Liver (tissue), 9 donors: Measurements from ENCODE around the gene PITPNB. TPM values are rescaled to one million over a fixed set of nuclear protein-coding genes. Genes with fewer than 3 reads are reported as not detected.
A peak's percentile ranks its signal among the peaks of the same experiment; 100 is the strongest.

ENCODE experiments used
- DNase-seq: peaks from one replicate; pipeline ENCODE4 v3.0.0-alpha.2; 2017; ENCODE audit warnings: low spot score
- H3K27ac ChIP-seq, 2 donors: one replicate each; pipeline ENCODE4 v1.7.0; 2013; ENCODE audit warnings: inconsistent platforms in 2 of 2, low read length in 2 of 2, control low read depth in 1 of 2, low read depth in 1 of 2, mild to moderate bottlenecking in 1 of 2
- H3K27me3 ChIP-seq, 4 donors: one replicate each; pipeline versions ENCODE4 v1.6.1 to v1.7.0; 2013; ENCODE audit warnings: low read length in 3 of 4, inconsistent platforms in 1 of 4, mild to moderate bottlenecking in 1 of 4, moderate library complexity in 1 of 4; ENCODE audit not compliant: control insufficient read depth in 4 of 4, insufficient read depth in 4 of 4
- H3K36me3 ChIP-seq, 4 donors: one replicate each; pipeline versions ENCODE4 v1.6.1 to v1.7.0; 2013; ENCODE audit warnings: low read length in 3 of 4, mild to moderate bottlenecking in 3 of 4, low read depth in 1 of 4, moderate library complexity in 1 of 4; ENCODE audit not compliant: control insufficient read depth in 4 of 4, insufficient read depth in 3 of 4
- H3K4me1 ChIP-seq, 4 donors: one replicate each; pipeline versions ENCODE4 v1.6.1 to v1.7.0; 2013; ENCODE audit warnings: low read length in 3 of 4, mild to moderate bottlenecking in 3 of 4, moderate library complexity in 1 of 4; ENCODE audit not compliant: control insufficient read depth in 4 of 4, insufficient read depth in 4 of 4
- H3K4me3 ChIP-seq, 3 donors: one replicate each; pipeline versions ENCODE4 v1.6.1 to v1.7.0; 2013; ENCODE audit warnings: low read length in 3 of 3, control low read depth in 1 of 3, low read depth in 1 of 3, mild to moderate bottlenecking in 1 of 3
- H3K9ac ChIP-seq, 2 donors: one replicate each; pipeline ENCODE4 v1.7.0; 2013; ENCODE audit warnings: low read length in 2 of 2, mild to moderate bottlenecking in 2 of 2, moderate library complexity in 2 of 2, control low read depth in 1 of 2, low read depth in 1 of 2
- H3K9me3 ChIP-seq, 4 donors: one replicate each; pipeline versions ENCODE4 v1.6.1 to v1.7.0; 2013; ENCODE audit warnings: low read length in 3 of 4; ENCODE audit not compliant: control insufficient read depth in 4 of 4
- EGR1 ChIP-seq, 2 donors: IDR thresholded peaks; 2 replicates each; pipeline ENCODE4 v1.6.1; 2016 to 2018; ENCODE audit warnings: antibody characterized with exemption in 2 of 2, low read depth in 2 of 2
- FOXA1 ChIP-seq: IDR thresholded peaks from 2 replicates; pipeline ENCODE4 v1.6.1; 2016; ENCODE audit warnings: antibody characterized with exemption
- FOXA2 ChIP-seq: IDR thresholded peaks from 2 replicates; pipeline ENCODE4 v1.6.1; 2016; ENCODE audit warnings: antibody characterized with exemption
- GABPA ChIP-seq, 2 donors: IDR thresholded peaks in 1 of 2; conservative IDR thresholded peaks in 1 of 2; 2 replicates each; pipeline ENCODE4 v1.6.1; 2016; ENCODE audit warnings: antibody characterized with exemption in 2 of 2, mild to moderate bottlenecking in 1 of 2, moderate library complexity in 1 of 2
- HNF4A ChIP-seq, 2 donors: conservative IDR thresholded peaks; 2 replicates each; pipeline ENCODE4 v1.6.1; 2016; ENCODE audit warnings: antibody characterized with exemption in 2 of 2, mild to moderate bottlenecking in 2 of 2
- HNF4G ChIP-seq: IDR thresholded peaks from 2 replicates; pipeline ENCODE4 v1.6.1; 2016; ENCODE audit warnings: antibody characterized with exemption
- JUND ChIP-seq, 2 donors: IDR thresholded peaks; 2 replicates each; pipeline ENCODE4 v1.6.1; 2016; ENCODE audit warnings: antibody characterized with exemption in 2 of 2
- NR2F2 ChIP-seq: IDR thresholded peaks from 2 replicates; pipeline ENCODE4 v1.6.1; 2016; ENCODE audit warnings: antibody characterized with exemption
- RAD21 ChIP-seq, 2 donors: IDR thresholded peaks; 2 replicates each; pipeline ENCODE4 v1.6.1; 2016; ENCODE audit warnings: antibody characterized with exemption in 2 of 2, mild to moderate bottlenecking in 2 of 2
- RXRA ChIP-seq, 2 donors: IDR thresholded peaks; 2 replicates each; pipeline ENCODE4 v1.6.1; 2017 to 2018; ENCODE audit warnings: antibody characterized with exemption in 2 of 2, mild to moderate bottlenecking in 1 of 2
- SP1 ChIP-seq: IDR thresholded peaks from 2 replicates; pipeline ENCODE4 v1.6.1; 2018; ENCODE audit warnings: antibody characterized with exemption, mild to moderate bottlenecking
- TAF1 ChIP-seq: conservative IDR thresholded peaks from 2 replicates; pipeline ENCODE4 v1.6.1; 2016; ENCODE audit warnings: antibody characterized with exemption, mild to moderate bottlenecking
- YY1 ChIP-seq: IDR thresholded peaks from 2 replicates; pipeline ENCODE4 v1.6.1; 2016; ENCODE audit warnings: antibody characterized with exemption, mild to moderate bottlenecking
- WGBS: extraction: QIAGEN DNeasy Blood & Tissue Kit; methylation state at CpG from one replicate; pipeline ENCODE4 v1.1.7; 2013; 5-methylcytosine and 5-hydroxymethylcytosine counted together
- polyA plus RNA-seq, 2 donors: library from polyadenylated mRNA; stranded (reverse) in 1 of 2; unstranded in 1 of 2; fragments of 200-250 nt in 1 of 2; fragments of >200 nt in 1 of 2; fragmentation: Nextera tagmentation in 1 of 2; extraction: Ambion mirVana in 1 of 2; gene quantifications; one replicate each; pipeline versions ENCODE4 v1.2.1 to v1.2.3, GENCODE V29; 2013 to 2015
- total RNA-seq, 2 donors: library from RNA; depleted of rRNA; stranded (reverse); fragments of >200 nt; gene quantifications; one replicate each; pipeline ENCODE4 v1.2.3, GENCODE V29; 2014
- TF ChIP-seq, protein P1 (sequence below): IDR thresholded peaks from 2 replicates; pipeline ENCODE4 v1.6.1; 2016; ENCODE audit warnings: antibody characterized with exemption, mild to moderate bottlenecking
- TF ChIP-seq, protein P2 (sequence below): IDR thresholded peaks from 2 replicates; pipeline ENCODE4 v1.6.1; 2016; ENCODE audit warnings: antibody characterized with exemption
- donor health status: healthy.
- donor health status: healthy.
- donor health status: healthy.
- donor health status: healthy.
- donor health status: healthy.

Gene PITPNB
- total and polyA plus RNA-seq, 4 donors: 18.4 to 57.4 (median 34.4) TPM

DNA sequence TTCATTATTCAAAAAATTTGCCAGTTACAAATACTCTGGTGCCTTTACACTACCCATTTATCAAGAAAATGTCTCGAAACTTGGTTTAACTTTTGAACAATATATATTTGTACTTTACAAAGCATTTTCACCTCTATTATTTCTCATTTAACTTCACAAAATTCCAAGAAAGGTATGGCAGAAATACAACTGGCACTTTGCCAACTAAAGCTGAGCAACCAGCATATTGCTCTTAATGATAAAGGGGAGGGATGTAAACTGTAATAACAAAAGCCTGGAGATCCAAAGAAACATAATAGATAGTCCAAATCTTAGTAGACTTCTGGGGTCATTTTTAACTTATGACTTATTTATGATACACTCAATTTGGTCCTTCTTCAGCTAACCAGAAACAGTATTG, 7.7 kb downstream of the PITPNB start:
- DNase-seq: no peak
- WGBS: 83% methylated on average over 1 of the region's 1 CpG
- Histone ChIP-seq H3K4me1 (peaks cover 5 to 36% (median 28%) of the 10 kb centered on the region in 4 donors), H3K4me3 (no peak overlapping the region), H3K9ac (no peak overlapping the region), H3K27ac (peak overlapping the region in 1 of 2 donors; percentile 47), H3K36me3 (peaks cover 3 to 17% (median 5%) of the 10 kb centered on the region in 4 donors), H3K9me3 (no peaks in the 10 kb centered on the region), H3K27me3 (no peaks in the 10 kb centered on the region)
- TF ChIP-seq RXRA (IDR thresholded peaks at IDR 0.05): no peak

DNA sequence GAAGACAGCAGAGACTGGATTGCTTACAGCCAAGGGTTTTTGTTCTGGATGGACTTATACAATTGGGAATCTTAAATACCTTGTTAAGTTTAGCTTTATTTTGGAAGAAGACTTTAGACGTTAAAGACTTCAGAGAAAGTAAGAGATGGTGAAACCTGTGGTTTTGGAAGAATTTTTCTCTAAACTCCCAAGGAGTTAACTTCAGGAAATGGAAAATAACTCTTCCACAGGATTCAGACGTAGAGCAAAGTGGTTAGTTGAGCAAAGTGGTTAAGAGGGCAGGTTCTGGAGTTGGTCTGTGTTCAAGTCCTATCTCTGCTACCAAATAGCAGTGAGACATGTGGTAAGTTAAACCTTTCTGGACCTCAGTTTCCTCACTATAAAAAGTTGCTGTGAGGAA, 12.8 kb downstream of the PITPNB start:
- Histone ChIP-seq H3K9me3 (no peaks in the 10 kb centered on the region), H3K27me3 (no peaks in the 10 kb centered on the region), H3K4me1 (peaks cover 0 to 1% (median 0%) of the 10 kb centered on the region in 4 donors), H3K4me3 (no peak overlapping the region), H3K9ac (no peak overlapping the region), H3K36me3 (peaks cover 3 to 20% (median 10%) of the 10 kb centered on the region in 4 donors), H3K27ac (no peak overlapping the region)
- TF ChIP-seq TAF1: no peak
- TF ChIP-seq HNF4G: no peak
- TF ChIP-seq, protein P1, sequence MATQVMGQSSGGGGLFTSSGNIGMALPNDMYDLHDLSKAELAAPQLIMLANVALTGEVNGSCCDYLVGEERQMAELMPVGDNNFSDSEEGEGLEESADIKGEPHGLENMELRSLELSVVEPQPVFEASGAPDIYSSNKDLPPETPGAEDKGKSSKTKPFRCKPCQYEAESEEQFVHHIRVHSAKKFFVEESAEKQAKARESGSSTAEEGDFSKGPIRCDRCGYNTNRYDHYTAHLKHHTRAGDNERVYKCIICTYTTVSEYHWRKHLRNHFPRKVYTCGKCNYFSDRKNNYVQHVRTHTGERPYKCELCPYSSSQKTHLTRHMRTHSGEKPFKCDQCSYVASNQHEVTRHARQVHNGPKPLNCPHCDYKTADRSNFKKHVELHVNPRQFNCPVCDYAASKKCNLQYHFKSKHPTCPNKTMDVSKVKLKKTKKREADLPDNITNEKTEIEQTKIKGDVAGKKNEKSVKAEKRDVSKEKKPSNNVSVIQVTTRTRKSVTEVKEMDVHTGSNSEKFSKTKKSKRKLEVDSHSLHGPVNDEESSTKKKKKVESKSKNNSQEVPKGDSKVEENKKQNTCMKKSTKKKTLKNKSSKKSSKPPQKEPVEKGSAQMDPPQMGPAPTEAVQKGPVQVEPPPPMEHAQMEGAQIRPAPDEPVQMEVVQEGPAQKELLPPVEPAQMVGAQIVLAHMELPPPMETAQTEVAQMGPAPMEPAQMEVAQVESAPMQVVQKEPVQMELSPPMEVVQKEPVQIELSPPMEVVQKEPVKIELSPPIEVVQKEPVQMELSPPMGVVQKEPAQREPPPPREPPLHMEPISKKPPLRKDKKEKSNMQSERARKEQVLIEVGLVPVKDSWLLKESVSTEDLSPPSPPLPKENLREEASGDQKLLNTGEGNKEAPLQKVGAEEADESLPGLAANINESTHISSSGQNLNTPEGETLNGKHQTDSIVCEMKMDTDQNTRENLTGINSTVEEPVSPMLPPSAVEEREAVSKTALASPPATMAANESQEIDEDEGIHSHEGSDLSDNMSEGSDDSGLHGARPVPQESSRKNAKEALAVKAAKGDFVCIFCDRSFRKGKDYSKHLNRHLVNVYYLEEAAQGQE: no peak
- TF ChIP-seq FOXA1: no peak
- DNase-seq: no peak
- 81% methylated on average over 2 of the region's 2 CpGs for WGBS

DNA sequence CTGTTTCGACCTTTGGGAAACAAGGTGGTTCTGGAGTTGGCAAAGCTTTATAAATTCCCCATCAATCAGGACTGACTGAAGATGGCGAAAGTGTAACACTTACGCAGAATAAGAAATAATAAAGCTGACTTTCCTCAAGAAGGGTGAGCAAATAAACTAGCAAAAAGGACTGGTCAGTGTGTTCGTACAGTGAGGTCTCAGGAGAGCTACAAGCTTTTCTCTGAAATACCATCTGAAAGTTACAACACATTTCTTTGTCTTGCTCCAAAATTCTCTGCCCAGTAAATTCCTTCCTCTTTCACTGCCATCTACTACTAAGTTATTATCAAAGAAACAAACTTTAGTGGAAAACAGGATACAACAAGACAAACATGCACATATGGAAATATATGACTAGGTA, 13.4 kb downstream of the PITPNB start:
- H3K36me3 ChIP-seq: peaks cover 3 to 20% (median 12%) of the 10 kb centered on the region in 4 donors
- no peak overlapping the region for H3K9ac ChIP-seq
- no peak overlapping the region for H3K4me3 ChIP-seq
- WGBS: 95% methylated on average over 4 of the region's 4 CpGs
- H3K27ac ChIP-seq: no peak overlapping the region
- no peaks in the 10 kb centered on the region for H3K9me3 ChIP-seq
- TF ChIP-seq YY1: no peak
- no peak for TF ChIP-seq HNF4G
- TF ChIP-seq FOXA2: no peak
- no peak for TF ChIP-seq EGR1 (IDR thresholded peaks at IDR 0.05; ENCODE audit: low read depth in 2 of 2)
- no peak for TF ChIP-seq RXRA (IDR thresholded peaks at IDR 0.05)
- no peaks in the 10 kb centered on the region for H3K27me3 ChIP-seq
- H3K4me1 ChIP-seq: peaks cover 0 to 1% (median 0%) of the 10 kb centered on the region in 4 donors
- no peak for DNase-seq

DNA sequence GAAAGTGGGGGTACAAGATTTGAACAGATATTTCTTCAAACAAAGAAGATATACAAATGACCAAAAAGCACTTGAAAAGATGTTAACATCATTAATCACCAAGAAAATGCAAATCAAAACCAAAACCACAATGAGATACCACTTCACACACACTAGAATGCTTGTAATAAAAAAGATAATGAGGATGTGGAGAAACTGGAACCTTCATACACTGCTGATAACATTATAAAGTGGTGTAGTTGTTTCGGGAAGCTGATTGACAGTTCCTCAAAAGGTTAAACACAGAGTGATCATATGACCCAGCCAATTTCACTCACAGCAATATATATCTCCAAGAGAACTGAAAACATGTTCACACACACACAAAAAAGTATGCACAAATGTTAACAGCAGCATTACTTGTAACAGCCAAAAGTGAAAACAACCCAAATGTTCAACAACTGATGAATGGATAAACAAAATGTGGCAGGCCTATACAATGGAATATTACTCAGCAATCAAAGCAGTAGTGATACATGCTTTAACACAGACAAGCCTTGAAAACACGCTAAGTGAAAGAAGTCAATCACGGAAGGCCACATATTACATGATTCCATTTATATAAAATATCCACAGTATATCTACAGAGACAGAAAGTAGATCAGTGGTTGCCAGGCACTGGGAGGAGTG, 15.1 kb downstream of the PITPNB start:
- Histone ChIP-seq H3K36me3 (peaks cover 0 to 19% (median 10%) of the 10 kb centered on the region in 4 donors), H3K9me3 (no peaks in the 10 kb centered on the region), H3K4me3 (no peak overlapping the region), H3K27ac (no peak overlapping the region), H3K9ac (no peak overlapping the region), H3K27me3 (no peaks in the 10 kb centered on the region), H3K4me1 (peaks cover 0 to 1% (median under 1%) of the 10 kb centered on the region in 4 donors)
- 85% methylated on average over 3 of the region's 3 CpGs for WGBS
- no peak for DNase-seq
- TF ChIP-seq JUND (IDR thresholded peaks at IDR 0.05) (no peak), EGR1 (IDR thresholded peaks at IDR 0.05; ENCODE audit: low read depth in 2 of 2) (no peak), SP1 (no peak), HNF4G (no peak), YY1 (no peak), RAD21 (IDR thresholded peaks at IDR 0.05) (no peak), FOXA1 (no peak), TAF1 (no peak), HNF4A (conservative IDR thresholded peaks at IDR 0.05) (no peak), RXRA (IDR thresholded peaks at IDR 0.05) (no peak), FOXA2 (no peak), NR2F2 (no peak), GABPA (IDR thresholded peaks at IDR 0.05 in 1 of 2, conservative IDR thresholded peaks at IDR 0.05 in 1 of 2) (no peak)
- TF ChIP-seq, protein P2, sequence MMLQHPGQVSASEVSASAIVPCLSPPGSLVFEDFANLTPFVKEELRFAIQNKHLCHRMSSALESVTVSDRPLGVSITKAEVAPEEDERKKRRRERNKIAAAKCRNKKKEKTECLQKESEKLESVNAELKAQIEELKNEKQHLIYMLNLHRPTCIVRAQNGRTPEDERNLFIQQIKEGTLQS: no peak
- TF ChIP-seq, protein P1: no peak
